AG20443 (cell line): ENCODE data around the gene ZNF672.
"Not testable (repeated sequence)": the region's sequence is repeated elsewhere in the genome, so short reads cannot be mapped to it uniquely, and the experiment has no call there.

Experiments
- DNase-seq: peaks from one replicate; pipeline ENCODE4 v3.0.0; 2012; ENCODE audit warnings: low spot score, mixed read lengths

ZNF672 gene

GRCh38 chr1:248837781-248838356, at the start of gene ZNF672:
Gene ZNF672, plus strand, starts transcription at chr1:248838224. Its CDS starts 9,051 bp downstream, at chr1:248847275.
- peak; percentile 97 for DNase-seq

- DNase-seq = no peak
Measured at GRCh38 chr1:248788327-248788726, 49.7 kb upstream of the ZNF672 start.

- not testable (repeated sequence) for DNase-seq
Measured at GRCh38 chr1:248789337-248789736, 48.7 kb upstream of the ZNF672 start.

- DNase-seq = no peak
Measured at GRCh38 chr1:248790456-248790855, 47.6 kb upstream of the ZNF672 start.

GRCh38 chr1:248791010-248791409, 47.0 kb upstream of the ZNF672 start:
- DNase-seq = no peak

- DNase-seq = no peak
Measured at GRCh38 chr1:248792342-248792741, 45.7 kb upstream of the ZNF672 start.

- no peak for DNase-seq
Measured at GRCh38 chr1:248793592-248793991, 44.4 kb upstream of the ZNF672 start.

GRCh38 chr1:248794663-248795062, 43.4 kb upstream of the ZNF672 start:
- DNase-seq = not testable (repeated sequence)

GRCh38 chr1:248798791-248799190, 39.2 kb upstream of the ZNF672 start:
- DNase-seq = no peak

GRCh38 chr1:248800459-248800858, 37.6 kb upstream of the ZNF672 start:
- no peak for DNase-seq

- DNase-seq = no peak
Measured at GRCh38 chr1:248802454-248802853, 35.6 kb upstream of the ZNF672 start.

- DNase-seq = not testable (repeated sequence)
Measured at GRCh38 chr1:248803501-248803900, 34.5 kb upstream of the ZNF672 start.

GRCh38 chr1:248804771-248805681, 33.0 kb upstream of the ZNF672 start:
- no peak for DNase-seq

- no peak for DNase-seq
Measured at GRCh38 chr1:248805876-248806275, 32.1 kb upstream of the ZNF672 start.

GRCh38 chr1:248807067-248807737, 30.8 kb upstream of the ZNF672 start:
- DNase-seq = peak; percentile 70

- no peak for DNase-seq
Measured at GRCh38 chr1:248808876-248809275, 29.1 kb upstream of the ZNF672 start.

GRCh38 chr1:248810000-248810726, 27.9 kb upstream of the ZNF672 start:
- no peak for DNase-seq

- no peak for DNase-seq
Measured at GRCh38 chr1:248810727-248811513, 27.1 kb upstream of the ZNF672 start.

- DNase-seq = no peak
Measured at GRCh38 chr1:248811514-248812490, 26.2 kb upstream of the ZNF672 start.
